ENCODE measurements around the gene INPP4B. TPM values are rescaled to one million over a fixed set of nuclear protein-coding genes. Genes with fewer than 3 reads are reported as not detected.

The INPP4B gene
- total RNA-seq, 1 donor from 2014 or later, result 4.9 TPM

GRCh38 chr4:142168181-142168580 is 677.9 kb downstream of the INPP4B start:
- H3K9me3 Mint-ChIP-seq (ENCODE audit: unreplicated experiment), result no peaks in the 10 kb centered on the region
- H3K27me3 Mint-ChIP-seq (ENCODE audit: unreplicated experiment), result no peaks in the 10 kb centered on the region
- no peaks in the 10 kb centered on the region for H3K4me1 Mint-ChIP-seq (ENCODE audit: unreplicated experiment)
- no peak overlapping the region for H3K27ac Mint-ChIP-seq (ENCODE audit: unreplicated experiment)
- DNase-seq (ENCODE audit: low spot score), result no peak
- no peaks in the 10 kb centered on the region for H3K36me3 Mint-ChIP-seq (ENCODE audit: low read depth, unreplicated experiment)
- TF ChIP-seq CTCF (IDR thresholded peaks at IDR 0.05; ENCODE audit: unreplicated experiment), result no peak
- H3K4me3 Mint-ChIP-seq (ENCODE audit: unreplicated experiment), result no peak overlapping the region

- no peaks in the 10 kb centered on the region for H3K9me3 Mint-ChIP-seq (ENCODE audit: unreplicated experiment)
- no peaks in the 10 kb centered on the region for H3K36me3 Mint-ChIP-seq (ENCODE audit: low read depth, unreplicated experiment)
- no peaks in the 10 kb centered on the region for H3K27me3 Mint-ChIP-seq (ENCODE audit: unreplicated experiment)
- no peak overlapping the region for H3K4me3 Mint-ChIP-seq (ENCODE audit: unreplicated experiment)
- no peak for TF ChIP-seq CTCF (IDR thresholded peaks at IDR 0.05; ENCODE audit: unreplicated experiment)
- no peak overlapping the region for H3K27ac Mint-ChIP-seq (ENCODE audit: unreplicated experiment)
- no peak for DNase-seq (ENCODE audit: low spot score)
- H3K4me1 Mint-ChIP-seq (ENCODE audit: unreplicated experiment), result no peaks in the 10 kb centered on the region
These were observed 681.2 kb downstream of the INPP4B start for GRCh38 chr4:142164767-142165500.

- Mint-ChIP-seq H3K4me1 (ENCODE audit: unreplicated experiment) (no peaks in the 10 kb centered on the region), H3K27me3 (ENCODE audit: unreplicated experiment) (no peaks in the 10 kb centered on the region)
These were observed 685.0 kb downstream of the INPP4B start for GRCh38 chr4:142161086-142161485.

GRCh38 chr4:142160509-142160908 is 685.6 kb downstream of the INPP4B start:
- H3K27me3 Mint-ChIP-seq (ENCODE audit: unreplicated experiment), result no peaks in the 10 kb centered on the region
- no peak for DNase-seq (ENCODE audit: low spot score)

More at GRCh38 chr4:142161086-142161485, 685.0 kb downstream of the INPP4B start:
- Mint-ChIP-seq H3K27ac (ENCODE audit: unreplicated experiment) (no peak overlapping the region), H3K4me3 (ENCODE audit: unreplicated experiment) (no peak overlapping the region), H3K36me3 (ENCODE audit: low read depth, unreplicated experiment) (no peaks in the 10 kb centered on the region), H3K9me3 (ENCODE audit: unreplicated experiment) (no peaks in the 10 kb centered on the region)
- TF ChIP-seq CTCF (IDR thresholded peaks at IDR 0.05; ENCODE audit: unreplicated experiment), result no peak
- DNase-seq (ENCODE audit: low spot score), result no peak

More at GRCh38 chr4:142160509-142160908, 685.6 kb downstream of the INPP4B start:
- H3K4me3 Mint-ChIP-seq (ENCODE audit: unreplicated experiment), result no peak overlapping the region
- no peaks in the 10 kb centered on the region for H3K9me3 Mint-ChIP-seq (ENCODE audit: unreplicated experiment)
- no peak for TF ChIP-seq CTCF (IDR thresholded peaks at IDR 0.05; ENCODE audit: unreplicated experiment)
- H3K27ac Mint-ChIP-seq (ENCODE audit: unreplicated experiment), result no peak overlapping the region
- no peaks in the 10 kb centered on the region for H3K36me3 Mint-ChIP-seq (ENCODE audit: low read depth, unreplicated experiment)
- H3K4me1 Mint-ChIP-seq (ENCODE audit: unreplicated experiment), result no peaks in the 10 kb centered on the region

Data from endothelial cell (in vitro differentiated cells).